NCI-H526 (cell line): ENCODE data around the gene HDHD5.
"Not testable (repeated sequence)": the region's sequence is repeated elsewhere in the genome, so short reads cannot be mapped to it uniquely, and the experiment has no call there.

ENCODE experiments used
- DNase-seq, 2 experiments: peaks; one replicate each; lab custom pipeline; 2025; lab: John Stamatoyannopoulos, UW

The HDHD5 gene

GRCh38 chr22:17155941-17156340 lies 3.1 kb downstream of the HDHD5 start:
- DNase-seq: no peak

- DNase-seq: no peak
These were observed 6.1 kb downstream of the HDHD5 start for GRCh38 chr22:17152971-17153370.

GRCh38 chr22:17152340-17152739 lies 6.7 kb downstream of the HDHD5 start:
- DNase-seq: no peak

DNA sequence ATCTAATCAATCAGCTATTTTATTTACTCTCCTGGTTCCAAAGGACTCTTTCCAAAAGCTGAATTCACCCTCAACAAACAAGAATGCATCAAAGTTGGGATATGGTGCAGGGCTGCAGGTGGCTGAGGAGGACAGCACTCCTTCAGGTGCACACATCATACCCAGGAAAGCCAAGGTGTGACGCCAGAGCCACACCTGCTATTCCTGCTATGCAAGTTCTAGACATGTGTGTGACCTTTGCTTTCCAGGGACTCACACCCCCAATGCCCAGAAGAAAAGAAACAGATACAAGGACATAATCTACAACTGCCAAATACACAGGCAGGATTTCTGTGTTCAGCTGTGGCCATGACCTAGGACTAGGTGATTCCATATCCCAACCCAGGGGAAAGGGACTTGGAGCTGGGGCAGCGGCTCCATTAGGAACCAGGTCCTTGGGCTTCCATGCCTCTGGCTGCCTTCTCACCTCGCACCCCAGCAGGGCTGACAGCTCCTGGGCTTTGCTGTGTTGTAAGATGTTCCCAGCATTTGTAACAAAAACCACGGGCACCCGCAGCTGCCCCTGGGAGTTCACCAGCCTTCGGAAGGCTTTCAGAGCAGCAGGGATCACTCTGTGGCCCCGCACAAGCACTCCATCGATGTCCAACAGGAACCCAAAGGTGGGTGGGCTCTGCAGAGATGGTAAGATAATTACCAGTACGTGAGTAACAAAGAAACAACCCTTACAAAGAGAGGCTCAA lies 9.8 kb downstream of the HDHD5 start:
- DNase-seq: no peak

- DNase-seq: not testable (repeated sequence)
These were observed 11.6 kb downstream of the HDHD5 start for GRCh38 chr22:17147458-17147857.

GRCh38 chr22:17145021-17145680 lies 13.9 kb downstream of the HDHD5 start:
- DNase-seq: no peak

DNA sequence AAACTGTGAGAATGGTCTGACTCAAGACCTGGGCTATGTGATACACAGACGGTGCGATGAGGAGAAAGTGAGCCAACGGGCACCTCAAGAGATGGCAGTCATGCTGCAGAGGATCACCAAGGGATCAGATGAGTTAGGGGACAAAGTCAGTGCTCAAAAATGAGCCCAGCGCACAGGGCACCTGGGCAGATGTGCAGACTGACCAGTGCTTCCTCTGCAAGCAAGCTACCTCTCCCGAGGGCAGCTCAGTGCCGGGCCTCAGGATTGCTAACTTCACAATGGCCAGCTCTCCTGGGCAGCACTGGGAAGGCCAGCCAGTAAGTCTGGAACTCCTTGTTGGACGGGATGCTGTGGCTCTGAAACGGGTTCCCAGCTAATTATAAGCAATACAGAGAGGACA lies 15.3 kb downstream of the HDHD5 start:
- DNase-seq: no peak

DNA sequence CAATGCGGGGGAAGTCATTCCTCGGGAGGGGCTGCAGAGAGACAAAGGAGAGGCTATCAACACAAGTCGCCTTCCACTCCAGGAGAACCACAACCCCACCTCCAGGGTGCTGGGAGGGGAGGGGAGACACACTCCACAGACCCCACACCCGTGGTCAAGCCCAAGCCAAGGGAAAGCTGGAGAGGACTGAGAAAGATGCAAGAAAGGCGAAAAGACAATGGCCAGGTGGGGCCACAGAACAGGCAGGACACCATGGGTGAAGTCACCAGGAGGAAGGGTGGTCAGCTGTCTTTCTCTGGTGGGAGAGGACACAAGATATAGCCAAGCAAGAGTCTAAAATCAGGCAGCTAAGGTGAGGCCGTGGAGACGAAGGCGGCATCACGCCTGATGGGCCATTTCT lies 16.0 kb downstream of the HDHD5 start:
- no peak for DNase-seq

- no peak for DNase-seq
These were observed 18.0 kb downstream of the HDHD5 start for GRCh38 chr22:17140826-17141766.

DNA sequence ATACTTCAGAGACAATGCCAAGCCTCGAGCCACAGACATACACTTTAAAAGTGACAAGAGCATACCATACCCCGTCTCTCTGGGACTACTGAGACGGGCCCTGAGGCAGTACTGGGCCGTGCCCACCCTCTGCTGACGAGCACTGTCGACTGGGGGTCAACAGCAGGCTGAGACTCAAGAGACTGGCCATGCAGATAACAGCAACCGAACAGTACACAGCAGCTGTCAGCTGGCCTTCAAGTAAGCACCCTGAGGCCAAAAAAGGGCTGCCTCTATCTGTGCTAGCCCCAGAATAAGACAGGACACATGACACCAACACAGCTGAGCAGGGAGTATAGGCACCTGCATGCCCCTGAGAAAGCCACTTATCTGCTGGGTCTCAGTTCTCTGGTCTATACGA lies 19.1 kb downstream of the HDHD5 start:
- DNase-seq: no peak

GRCh38 chr22:17138513-17138912 lies 20.6 kb downstream of the HDHD5 start:
- no peak for DNase-seq

DNA sequence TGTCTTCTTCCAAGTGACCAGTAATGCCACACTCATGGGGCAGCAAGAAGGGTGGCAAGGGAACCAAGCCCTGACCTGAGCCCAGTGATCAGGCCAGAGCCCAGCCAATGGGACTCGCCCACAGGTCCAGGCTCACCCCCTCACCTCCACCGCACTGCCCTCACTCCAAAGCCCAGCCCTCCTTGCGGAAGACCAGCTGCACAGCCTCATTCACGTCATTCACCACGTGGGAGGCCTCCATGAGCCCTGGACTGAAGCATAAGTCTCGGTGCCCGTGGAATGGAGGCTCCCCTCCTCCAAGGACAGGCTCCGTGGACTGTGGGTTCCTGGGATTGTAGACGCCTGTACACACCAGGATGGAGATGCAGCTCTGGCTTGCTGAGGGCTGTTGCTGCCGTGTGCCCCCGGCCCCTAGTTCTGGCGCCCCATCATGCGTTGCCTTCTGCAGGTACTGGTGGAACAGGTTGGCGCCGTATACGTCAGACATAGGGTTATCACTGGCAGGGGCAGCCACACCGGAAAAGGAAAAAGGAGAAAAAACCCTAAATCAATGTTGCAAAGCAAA lies 21.1 kb downstream of the HDHD5 start:
- no peak for DNase-seq

DNA sequence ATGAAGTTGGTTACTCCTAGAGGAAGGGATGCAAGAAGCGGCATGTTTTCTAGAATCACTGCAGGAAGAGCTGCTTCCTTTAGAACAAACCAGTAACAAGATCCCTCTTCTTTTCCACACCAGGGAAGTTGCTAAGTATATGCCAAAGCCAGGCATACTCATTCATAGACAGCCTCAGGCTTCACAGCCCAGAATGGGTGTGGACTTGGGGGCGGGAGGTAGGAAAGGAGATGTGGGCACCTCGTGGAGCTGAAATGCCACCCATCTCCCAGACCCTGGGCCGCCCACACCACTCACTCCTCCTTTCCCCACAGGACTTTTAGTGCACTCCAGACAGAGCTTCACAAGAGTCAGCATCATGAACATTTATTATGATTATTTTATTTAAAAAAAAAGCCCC lies 21.9 kb downstream of the HDHD5 start:
- DNase-seq: no peak

DNA sequence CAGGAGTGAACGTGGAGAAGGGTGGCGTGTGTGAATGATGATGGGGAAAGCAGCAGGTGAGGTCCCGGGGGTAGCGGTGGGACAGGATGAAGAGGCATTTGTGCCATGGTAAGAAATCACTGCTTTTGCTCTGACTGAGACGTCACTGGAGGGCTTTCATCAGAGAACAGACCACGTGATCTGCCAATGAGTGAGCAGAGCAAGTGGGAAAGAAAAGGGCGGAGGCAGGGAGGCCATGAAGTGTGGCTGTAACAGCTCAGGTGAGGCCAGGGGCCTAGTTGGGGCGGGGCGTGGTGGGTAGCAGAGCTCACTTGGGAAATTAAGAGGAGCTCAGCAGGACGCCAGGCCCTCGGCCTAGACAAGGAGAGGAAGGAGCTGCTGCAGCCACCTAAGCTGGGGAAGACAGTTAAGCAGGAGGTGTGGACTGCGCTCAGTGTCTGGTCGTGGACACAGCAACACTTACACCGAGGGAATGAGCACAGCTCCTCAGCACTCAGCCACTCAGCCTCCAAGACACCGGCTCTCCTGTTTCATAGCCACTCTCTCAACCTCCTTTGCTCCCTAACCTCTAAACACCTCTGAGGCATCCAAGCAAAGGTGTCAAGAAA lies 23.8 kb downstream of the HDHD5 start:
- DNase-seq: no peak

- DNase-seq: no peak
These were observed 25.9 kb downstream of the HDHD5 start for GRCh38 chr22:17133137-17133536.

GRCh38 chr22:17132112-17132511 lies 27.0 kb downstream of the HDHD5 start:
- DNase-seq: peak in 1 of 2 experiments; percentile 8

GRCh38 chr22:17131686-17132085 lies 27.4 kb downstream of the HDHD5 start:
- peak in 1 of 2 experiments; percentile 40 for DNase-seq

DNA sequence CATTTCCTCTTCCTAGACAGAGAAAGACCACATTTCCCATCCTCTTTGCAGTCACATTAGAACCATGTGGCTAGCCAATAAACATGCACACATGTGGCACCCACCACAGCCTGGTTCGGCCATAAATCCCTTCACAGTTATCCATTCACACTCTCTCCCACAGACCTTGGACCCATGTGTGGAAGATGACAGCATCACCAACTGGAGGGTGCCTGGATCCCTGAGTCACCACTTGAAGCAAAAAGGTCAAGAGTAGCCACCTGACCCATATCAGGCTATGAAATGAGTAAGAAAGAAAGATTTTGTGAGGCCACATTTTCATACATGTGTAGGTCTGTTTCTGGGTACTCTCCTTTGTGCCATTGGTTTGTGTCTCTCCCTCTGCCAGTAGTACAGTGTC lies 28.9 kb downstream of the HDHD5 start:
- DNase-seq: no peak

- DNase-seq: peak; percentile 58 to 90
These were observed 37.6 kb downstream of the HDHD5 start, which contains the start of gene TMEM121B for GRCh38 chr22:17121233-17122195. Gene TMEM121B (minus strand): TSS chr22:17121360. CDS start chr22:17121127, 233 bp downstream.

DNA sequence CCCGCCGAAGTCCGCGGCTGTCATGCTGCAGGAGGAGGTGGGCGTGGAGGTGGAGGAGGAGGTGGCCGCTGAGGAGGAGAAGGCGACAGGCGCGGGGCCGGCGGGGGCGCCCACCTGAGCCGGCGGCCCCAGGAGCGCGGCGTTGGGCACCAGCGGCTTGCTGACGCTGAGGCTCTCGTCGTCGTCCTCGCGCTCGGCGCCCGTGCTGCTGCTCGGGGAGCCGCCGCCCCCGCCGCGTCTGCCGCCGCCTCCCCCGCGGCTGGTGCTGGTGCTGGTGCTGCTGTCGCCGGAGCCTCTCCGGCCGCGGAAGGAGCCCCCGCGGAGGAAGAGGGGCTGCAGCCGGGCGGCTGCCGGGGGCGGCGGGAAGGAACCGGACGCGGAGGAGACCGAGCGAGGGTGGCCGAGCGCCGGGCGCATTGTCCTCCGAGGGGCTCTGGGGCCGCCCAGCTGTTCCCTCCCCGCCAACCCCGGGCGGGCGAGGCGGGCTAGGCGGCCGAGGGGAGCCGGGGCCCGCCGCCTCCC lies 38.3 kb downstream of the HDHD5 start:
- DNase-seq: peak in 1 of 2 experiments; percentile 58
